T-cell (primary cell): ENCODE results near the gene TSPAN4. TPM values are rescaled to one million over a fixed set of nuclear protein-coding genes. Genes with fewer than 3 reads are reported as not detected.

ENCODE experiments used
- ATAC-seq, 4 experiments: fragments of 200-7000 bp in 3 of 4; fragments of 150-1000 bp in 1 of 4; cut with Tn5 transposase; replicated peaks in 1 of 4; 1 replicate in 3 of 4; 2 replicates in 1 of 4; pipeline ENCODE4 v1.10.0; 2021; ENCODE audit warnings: moderate library complexity in 3 of 4, mild to moderate bottlenecking in 2 of 4, moderate number of reproducible peaks in 1 of 4
- CTCF ChIA-PET, 2 donors: fragments of 300-600 bp; sonication (Branson Sonifier 250); formaldehyde crosslinking; loops; one replicate each; lab custom pipeline; 2022; ENCODE audit warnings: antibody characterized with exemption in 2 of 2; lab: Charles Lee
- POLR2A ChIA-PET, 2 donors: fragments of 300-600 bp; sonication (Branson Sonifier 250); formaldehyde crosslinking; loops; one replicate each; lab custom pipeline; 2022; ENCODE audit warnings: antibody characterized with exemption in 2 of 2; lab: Charles Lee
- DNase-seq, 35 experiments: peaks; one replicate each; pipeline versions ENCODE4 v3.0.0 to v3.0.0-alpha.2; 2013 to 2023
- H3K27ac ChIP-seq: one replicate; pipeline ENCODE4 v1.5.1; 2013; ENCODE audit warnings: low read length
- H3K27me3 ChIP-seq, 2 experiments: replicated peaks in 1 of 2; 1 replicate in 1 of 2; 2 replicates in 1 of 2; pipeline versions ENCODE4 v1.6.1 to v1.7.0; 2013; ENCODE audit warnings: low read length in 1 of 2, mixed read lengths in 1 of 2; ENCODE audit not compliant: control insufficient read depth in 2 of 2, insufficient read depth in 2 of 2; ENCODE audit errors: extremely low read depth in 1 of 2
- H3K36me3 ChIP-seq, 2 donors: 1 replicate in 1 of 2; 2 replicates in 1 of 2; pipeline versions ENCODE4 v1.6.1 to v1.7.0; 2013; ENCODE audit warnings: low read length in 1 of 2; ENCODE audit not compliant: control insufficient read depth in 2 of 2, insufficient read depth in 1 of 2; ENCODE audit errors: extremely low read depth in 1 of 2
- H3K4me1 ChIP-seq, 2 experiments: 1 replicate in 1 of 2; 2 replicates in 1 of 2; pipeline versions ENCODE4 v1.6.1 to v1.7.0; 2013; ENCODE audit warnings: low read length in 2 of 2, mixed read lengths in 1 of 2; ENCODE audit not compliant: insufficient read depth in 2 of 2, control insufficient read depth in 1 of 2; ENCODE audit errors: extremely low read depth in 1 of 2
- H3K4me3 ChIP-seq, 2 donors: 1 replicate in 1 of 2; 2 replicates in 1 of 2; pipeline versions ENCODE4 v1.5.1 to v1.7.0; 2013; ENCODE audit warnings: mild to moderate bottlenecking in 2 of 2, low read length in 1 of 2, moderate library complexity in 1 of 2; ENCODE audit not compliant: control insufficient read depth in 1 of 2; ENCODE audit errors: extremely low read depth in 1 of 2
- H3K9me3 ChIP-seq: 2 replicates; pipeline ENCODE4 v1.7.0; 2013
- H3K27ac Mint-ChIP-seq, 2 donors: one replicate each; pipeline ENCODE4 v1.8.0; 2020 to 2021; ENCODE audit warnings: mild to moderate bottlenecking in 2 of 2, mixed read lengths in 2 of 2
- H3K27me3 Mint-ChIP-seq, 2 donors: one replicate each; pipeline ENCODE4 v1.8.0; 2021 to 2022; ENCODE audit warnings: mixed read lengths in 2 of 2
- H3K36me3 Mint-ChIP-seq: one replicate; pipeline ENCODE4 v1.8.0; 2021; ENCODE audit warnings: mixed read lengths
- H3K4me1 Mint-ChIP-seq, 3 donors: one replicate each; pipeline ENCODE4 v1.8.0; 2020 to 2022; ENCODE audit warnings: mixed read lengths in 3 of 3, mild to moderate bottlenecking in 1 of 3
- H3K4me3 Mint-ChIP-seq, 3 donors: one replicate each; pipeline ENCODE4 v1.8.0; 2020 to 2022; ENCODE audit warnings: mild to moderate bottlenecking in 3 of 3, mixed read lengths in 3 of 3, moderate library complexity in 3 of 3
- H3K9me3 Mint-ChIP-seq, 3 donors: one replicate each; pipeline ENCODE4 v1.8.0; 2020 to 2022; ENCODE audit warnings: mixed read lengths in 3 of 3
- WGBS: methylation state at CpG from one replicate; pipeline ENCODE4 v1.1.5; 2013; ENCODE audit warnings: missing lambda C conversion rate; ENCODE audit not compliant: insufficient coverage; 5-methylcytosine and 5-hydroxymethylcytosine counted together
- total RNA-seq, 35 experiments: library from RNA in 6 of 35; stranded (reverse) in 6 of 35; fragments of 120-200 nt in 1 of 35; gene quantifications; one replicate each; pipeline versions ENCODE4 v1.2.1 to v1.2.4 and lab custom pipeline; 2013 to 2026

The TSPAN4 gene
- total RNA-seq, 5 donors from 2014 or later (not counting 1 experiment from before 2014, with no cell fraction given) = 3.1 to 5.8 (median 4.4) TPM

GRCh38 chr11:897253-898142 lies 54.8 kb downstream of the TSPAN4 start:
- H3K4me1 Mint-ChIP-seq = peaks cover 0 to 7% (median 3%) of the 10 kb centered on the region in 3 donors
- Histone ChIP-seq H3K27ac (no peak overlapping the region), H3K9me3 (no peaks in the 10 kb centered on the region), H3K4me1 (no peaks in the 10 kb centered on the region), H3K36me3 (peaks cover 25 to 36% of the 10 kb centered on the region in 2 donors), H3K27me3 (no peaks in the 10 kb centered on the region), H3K4me3 (no peak overlapping the region)
- H3K9me3 Mint-ChIP-seq = no peaks in the 10 kb centered on the region
- H3K36me3 Mint-ChIP-seq = peaks cover 15% of the 10 kb centered on the region
- ChIA-PET POLR2A (no interaction called here), CTCF (no interaction called here)
- ATAC-seq = no peak
- no peak for DNase-seq
- H3K4me3 Mint-ChIP-seq = no peak overlapping the region
- no peaks in the 10 kb centered on the region for H3K27me3 Mint-ChIP-seq
- no peak overlapping the region for H3K27ac Mint-ChIP-seq
- WGBS = 97% methylated on average over 14 of the region's 17 CpGs

- no peak for ATAC-seq
- Mint-ChIP-seq H3K27me3 (no peaks in the 10 kb centered on the region), H3K27ac (no peak overlapping the region), H3K4me1 (peaks cover 0 to 7% (median 3%) of the 10 kb centered on the region in 3 donors), H3K36me3 (peaks cover 20% of the 10 kb centered on the region), H3K4me3 (no peak overlapping the region), H3K9me3 (no peaks in the 10 kb centered on the region)
- Histone ChIP-seq H3K27me3 (no peaks in the 10 kb centered on the region), H3K9me3 (no peaks in the 10 kb centered on the region), H3K4me1 (no peaks in the 10 kb centered on the region), H3K27ac (no peak overlapping the region), H3K4me3 (no peak overlapping the region), H3K36me3 (peaks cover 28 to 43% of the 10 kb centered on the region in 2 donors)
- WGBS = 90% methylated on average over 5 of the region's 10 CpGs
- no peak for DNase-seq
- CTCF ChIA-PET = no interaction called here
- POLR2A ChIA-PET = no interaction called here
Measured at GRCh38 chr11:898143-898511, 55.5 kb downstream of the TSPAN4 start.

GRCh38 chr11:898540-899190 lies 56.0 kb downstream of the TSPAN4 start:
- Mint-ChIP-seq H3K36me3 (peaks cover 20% of the 10 kb centered on the region), H3K27me3 (no peaks in the 10 kb centered on the region), H3K4me3 (no peak overlapping the region), H3K4me1 (peaks cover 0 to 7% (median 3%) of the 10 kb centered on the region in 3 donors), H3K27ac (no peak overlapping the region), H3K9me3 (no peaks in the 10 kb centered on the region)
- no peak overlapping the region for H3K27ac ChIP-seq
- H3K4me3 ChIP-seq = no peak overlapping the region
- H3K9me3 ChIP-seq = no peaks in the 10 kb centered on the region
- H3K36me3 ChIP-seq = peaks cover 28 to 44% of the 10 kb centered on the region in 2 donors
- CTCF ChIA-PET = no interaction called here
- no peaks in the 10 kb centered on the region for H3K4me1 ChIP-seq
- POLR2A ChIA-PET = no interaction called here
- 96% methylated on average over 22 of the region's 22 CpGs for WGBS
- ATAC-seq (no peak), DNase-seq (no peak)
- H3K27me3 ChIP-seq = no peaks in the 10 kb centered on the region

- H3K27me3 Mint-ChIP-seq = no peaks in the 10 kb centered on the region
- ATAC-seq = no peak
- POLR2A ChIA-PET = no interaction called here
Measured at GRCh38 chr11:899724-900123, 57.1 kb downstream of the TSPAN4 start.

GRCh38 chr11:900545-900944 lies 57.9 kb downstream of the TSPAN4 start:
- Mint-ChIP-seq H3K9me3 (no peaks in the 10 kb centered on the region), H3K27ac (no peak overlapping the region), H3K27me3 (no peaks in the 10 kb centered on the region), H3K4me1 (peaks cover 0 to 13% (median 3%) of the 10 kb centered on the region in 3 donors), H3K4me3 (no peak overlapping the region), H3K36me3 (peaks cover 27% of the 10 kb centered on the region)
- no peaks in the 10 kb centered on the region for H3K27me3 ChIP-seq
- ChIA-PET POLR2A (no interaction called here), CTCF (no interaction called here)
- DNase-seq (no peak), ATAC-seq (no peak)
- H3K4me1 ChIP-seq = no peaks in the 10 kb centered on the region
- whole genome bisulfite sequencing = 96% methylated on average over 7 of the region's 7 CpGs
- no peak overlapping the region for H3K4me3 ChIP-seq
- no peak overlapping the region for H3K27ac ChIP-seq
- peaks cover 40 to 58% of the 10 kb centered on the region in 2 donors for H3K36me3 ChIP-seq
- no peaks in the 10 kb centered on the region for H3K9me3 ChIP-seq

More at GRCh38 chr11:899724-900123, 57.1 kb downstream of the TSPAN4 start:
- Mint-ChIP-seq H3K36me3 (peaks cover 27% of the 10 kb centered on the region), H3K4me1 (peaks cover 0 to 12% (median 3%) of the 10 kb centered on the region in 3 donors), H3K9me3 (no peaks in the 10 kb centered on the region), H3K27ac (no peak overlapping the region), H3K4me3 (no peak overlapping the region)
- no peaks in the 10 kb centered on the region for H3K27me3 ChIP-seq
- CTCF ChIA-PET = no interaction called here
- peaks cover 37 to 55% of the 10 kb centered on the region in 2 donors for H3K36me3 ChIP-seq
- DNase-seq = no peak
- WGBS = 95% methylated on average over 7 of the region's 11 CpGs
- no peaks in the 10 kb centered on the region for H3K4me1 ChIP-seq
- no peaks in the 10 kb centered on the region for H3K9me3 ChIP-seq
- no peak overlapping the region for H3K27ac ChIP-seq
- H3K4me3 ChIP-seq = no peak overlapping the region

GRCh38 chr11:901452-902061 lies 58.9 kb downstream of the TSPAN4 start:
- Mint-ChIP-seq H3K36me3 (peaks cover 30% of the 10 kb centered on the region), H3K4me1 (peaks cover 0 to 13% (median 5%) of the 10 kb centered on the region in 3 donors), H3K4me3 (no peak overlapping the region), H3K27me3 (no peaks in the 10 kb centered on the region), H3K27ac (no peak overlapping the region), H3K9me3 (no peaks in the 10 kb centered on the region)
- H3K9me3 ChIP-seq = no peaks in the 10 kb centered on the region
- 89% methylated on average over 9 of the region's 19 CpGs for WGBS
- ATAC-seq (no peak), DNase-seq (no peak)
- peaks cover 40 to 58% of the 10 kb centered on the region in 2 donors for H3K36me3 ChIP-seq
- no peak overlapping the region for H3K27ac ChIP-seq
- ChIA-PET CTCF (no interaction called here), POLR2A (no interaction called here)
- no peaks in the 10 kb centered on the region for H3K4me1 ChIP-seq
- no peaks in the 10 kb centered on the region for H3K27me3 ChIP-seq
- no peak overlapping the region for H3K4me3 ChIP-seq
